GM12878 (cell line): ENCODE results near the gene ADAMTS7. TPM values are rescaled to one million over a fixed set of nuclear protein-coding genes. Genes with fewer than 3 reads are reported as not detected.

ENCODE experiments used
- ATAC-seq: fragments of 200-7000 bp; cut with Tn5 transposase; 3 replicates; pipeline ENCODE4 v1.9.1; 2020; ENCODE audit warnings: mild to moderate bottlenecking, moderate library complexity
- BruUV-seq: library from RNA; stranded (reverse); fragments of 400-500 nt; replicated peaks from 2 replicates; lab custom pipeline; 2021; lab: Mats Ljungman, UMichigan
- CTCF ChIA-PET: fragments of 300-600 bp; sonication (Branson Sonifier 250); formaldehyde crosslinking; extraction: SDS; loops from one replicate; lab custom pipeline; 2021; ENCODE audit warnings: inconsistent platforms; lab: Yijun Ruan, JAX
- POLR2A ChIA-PET: fragments of 350-600 bp; formaldehyde crosslinking; extraction: SDS; loops from one replicate; lab custom pipeline; 2021; ENCODE audit warnings: inconsistent platforms; lab: Charles Lee
- RAD21 ChIA-PET: fragments of 300-600 bp; sonication (Branson Sonifier 250); formaldehyde crosslinking; loops from one replicate; lab custom pipeline; 2023; ENCODE audit warnings: antibody characterized with exemption; ENCODE audit not compliant: unreplicated experiment; lab: Charles Lee
- SMC1A ChIA-PET: fragments of 300-600 bp; sonication (Branson Sonifier 250); formaldehyde crosslinking; loops from one replicate; lab custom pipeline; 2023; ENCODE audit not compliant: unreplicated experiment, uncharacterized antibody; lab: Charles Lee
- DNase-seq: peaks from one replicate; pipeline ENCODE4 v3.0.0-alpha.2; 2011; ENCODE audit warnings: low read depth, low spot score
- FAIRE-seq: peaks from 3 replicates; lab custom pipeline; 2011; peaks lifted over from hg19 to GRCh38; lab: Jason Lieb, UNC
- H2AFZ ChIP-seq: 2 replicates; pipeline ENCODE4 v1.6.0; 2011; ENCODE audit warnings: low read depth, low read length, control low read depth; ENCODE audit not compliant: control insufficient read depth
- H3K27ac ChIP-seq: 2 replicates; pipeline ENCODE4 v1.5.1; 2011; ENCODE audit warnings: control low read depth; ENCODE audit not compliant: control insufficient read depth, insufficient read depth
- H3K27me3 ChIP-seq, 2 experiments: replicated peaks in 1 of 2; 2 replicates each; pipeline versions ENCODE4 v1.6.0 to v1.6.1; 2011; ENCODE audit warnings: low read length in 1 of 2; ENCODE audit not compliant: control insufficient read depth in 2 of 2, insufficient read depth in 2 of 2
- H3K36me3 ChIP-seq, 2 experiments: 2 replicates each; pipeline ENCODE4 v1.5.1; 2011; ENCODE audit warnings: low read length in 1 of 2; ENCODE audit not compliant: control insufficient read depth in 2 of 2, insufficient read depth in 2 of 2
- H3K4me1 ChIP-seq: 2 replicates; pipeline ENCODE4 v1.6.1; 2011; ENCODE audit warnings: mild to moderate bottlenecking, low read length, moderate library complexity, mixed read lengths; ENCODE audit not compliant: control insufficient read depth, insufficient read depth
- H3K4me2 ChIP-seq: 2 replicates; pipeline ENCODE4 v1.6.0; 2011; ENCODE audit warnings: control low read depth; ENCODE audit not compliant: control insufficient read depth, insufficient read depth
- H3K4me3 ChIP-seq: fragments of 200-600 bp; sonication (generic); 2 replicates; pipeline ENCODE4 v1.5.1; 2016
- H3K79me2 ChIP-seq: 2 replicates; pipeline ENCODE4 v1.6.0; 2011; ENCODE audit warnings: low read length; ENCODE audit not compliant: control insufficient read depth, insufficient read depth
- H3K9ac ChIP-seq: 2 replicates; pipeline ENCODE4 v1.8.0; 2011; ENCODE audit warnings: low read length, control low read depth, mixed read lengths; ENCODE audit not compliant: control insufficient read depth, insufficient read depth
- H3K9me3 ChIP-seq: replicated peaks from 3 replicates; pipeline ENCODE4 v1.5.1; 2011; ENCODE audit warnings: mild to moderate bottlenecking, low read length; ENCODE audit not compliant: control insufficient read depth, insufficient read depth
- H4K20me1 ChIP-seq: 2 replicates; pipeline ENCODE4 v1.6.0; 2011; ENCODE audit not compliant: control insufficient read depth, insufficient read depth
- ASH2L ChIP-seq: fragments of 300-600, 200-600 bp; sonication (generic); IDR thresholded peaks from 2 replicates; pipeline ENCODE4 v1.6.1; 2017; ENCODE audit warnings: low read depth, mild to moderate bottlenecking, borderline replicate concordance
- BMI1 ChIP-seq: fragments of 450-650 bp; IDR thresholded peaks from 2 replicates; pipeline ENCODE4 v1.6.1; 2016; ENCODE audit warnings: mild to moderate bottlenecking, moderate library complexity, borderline replicate concordance
- CBX3 ChIP-seq: fragments of 200-600 bp; sonication (generic); IDR thresholded peaks from 2 replicates; pipeline ENCODE4 v1.6.1; 2016; ENCODE audit warnings: low read depth, borderline replicate concordance
- EED ChIP-seq: sonication (generic); IDR thresholded peaks from 2 replicates; pipeline ENCODE4 v1.6.1; 2016; ENCODE audit warnings: antibody characterized with exemption, low read depth
- GABPA ChIP-seq: IDR thresholded peaks from 2 replicates; pipeline ENCODE4 v1.6.1; 2014; ENCODE audit warnings: antibody characterized with exemption, low read depth, mild to moderate bottlenecking, inconsistent platforms
- HSF1 ChIP-seq: fragments of 150-350 bp; IDR thresholded peaks from 2 replicates; pipeline ENCODE4 v1.6.1; 2014; ENCODE audit warnings: mild to moderate bottlenecking, low read depth, low read length
- KAT2A ChIP-seq: conservative IDR thresholded peaks from 2 replicates; pipeline ENCODE4 v1.6.1; 2011; ENCODE audit warnings: low read depth, low read length; ENCODE audit not compliant: control insufficient read depth
- MXI1 ChIP-seq: fragments of 150-350 bp; IDR thresholded peaks from 2 replicates; pipeline ENCODE4 v1.6.1; 2011; ENCODE audit warnings: low read depth, mild to moderate bottlenecking, inconsistent platforms, low read length, improper control_type of control experiment
- MYC ChIP-seq: IDR thresholded peaks from 2 replicates; pipeline ENCODE4 v1.6.1; 2011; ENCODE audit warnings: mild to moderate bottlenecking, low read length, moderate library complexity, inconsistent platforms; ENCODE audit not compliant: insufficient read depth, insufficient replicate concordance, insufficient read length, severe bottlenecking
- RUNX3 ChIP-seq: IDR thresholded peaks from 2 replicates; pipeline ENCODE4 v1.6.1; 2012; ENCODE audit warnings: low read length, inconsistent platforms
- SRF ChIP-seq, 2 experiments: IDR thresholded peaks; 2 replicates each; pipeline ENCODE4 v1.6.1; 2011; ENCODE audit warnings: low read depth in 2 of 2, low read length in 2 of 2, mild to moderate bottlenecking in 1 of 2, moderate library complexity in 1 of 2
- TAF1 ChIP-seq: IDR thresholded peaks from 2 replicates; pipeline ENCODE4 v1.6.1; 2011; ENCODE audit warnings: mild to moderate bottlenecking, low read depth, low read length, borderline replicate concordance
- TBL1XR1 ChIP-seq: IDR thresholded peaks from 2 replicates; pipeline ENCODE4 v1.6.1; 2012; ENCODE audit warnings: low read depth, low read length, improper control_type of control experiment
- ZBTB40 ChIP-seq: fragments of 450-650 bp; IDR thresholded peaks from 2 replicates; pipeline ENCODE4 v1.6.1; 2016; ENCODE audit warnings: mild to moderate bottlenecking, moderate library complexity, borderline replicate concordance
- ZNF274 ChIP-seq: IDR thresholded peaks from one replicate; pipeline ENCODE4 v1.8.0; 2011; ENCODE audit not compliant: insufficient read length, insufficient read depth
- ZSCAN29 ChIP-seq: fragments of 450-650 bp; IDR thresholded peaks from 2 replicates; pipeline ENCODE4 v1.6.1; 2017; ENCODE audit warnings: mild to moderate bottlenecking, moderate library complexity
- WGBS: methylation state at CpG from one replicate; pipeline ENCODE4 v1.1.6; 2016; ENCODE audit warnings: low lambda C conversion rate; ENCODE audit not compliant: insufficient replicate concordance, insufficient coverage; ENCODE audit errors: missing lambda C conversion rate; 5-methylcytosine and 5-hydroxymethylcytosine counted together
- in situ Hi-C: fragments of 300-500 bp; cut with MboI; formaldehyde crosslinking; loops from 9 replicates; pipeline ENCODE4 v1.14.3; 2018; ENCODE audit warnings: mixed read lengths
- intact Hi-C: fragments of 100-400 bp; cut with micrococcal nuclease; formaldehyde crosslinking; loops from one replicate; pipeline ENCODE4 v1.14.2; 2022; ENCODE audit not compliant: unreplicated experiment
- polyA plus RNA-seq, 11 experiments: library from polyadenylated mRNA; depleted of rRNA in 4 of 11; unstranded in 6 of 11; stranded (reverse) in 5 of 11; fragments of >200 nt; fragmentation: Nextera tagmentation in 4 of 11; fragmentation: Illumina TruSeq in 1 of 11; extraction: Ambion mirVana in 4 of 11; extraction: Trizol in 1 of 11; gene quantifications; 1 replicate in 1 of 11; 2 replicates in 10 of 11; pipeline versions ENCODE4 v1.2.1 to v1.2.3, GENCODE V29; 2011 to 2016; ENCODE audit warnings: inconsistent platforms in 2 of 11, missing spikeins in 2 of 11, low read depth in 1 of 11
- total RNA-seq, 4 experiments: library from RNA; depleted of rRNA in 3 of 4; stranded (reverse); fragments of >200 nt in 3 of 4; fragmentation: Illumina TruSeq in 1 of 4; extraction: Trizol in 1 of 4; gene quantifications; 2 replicates each; pipeline versions ENCODE4 v1.2.1 to v1.2.3, GENCODE V29; 2013 to 2021

The ADAMTS7 gene
- total and polyA plus RNA-seq, 10 of the 15 experiments (the other 5 are each of a cell fraction or from before 2014, with no cell fraction given), result 0.03 to 0.28 (median 0.06) TPM; not detected in 6

DNA sequence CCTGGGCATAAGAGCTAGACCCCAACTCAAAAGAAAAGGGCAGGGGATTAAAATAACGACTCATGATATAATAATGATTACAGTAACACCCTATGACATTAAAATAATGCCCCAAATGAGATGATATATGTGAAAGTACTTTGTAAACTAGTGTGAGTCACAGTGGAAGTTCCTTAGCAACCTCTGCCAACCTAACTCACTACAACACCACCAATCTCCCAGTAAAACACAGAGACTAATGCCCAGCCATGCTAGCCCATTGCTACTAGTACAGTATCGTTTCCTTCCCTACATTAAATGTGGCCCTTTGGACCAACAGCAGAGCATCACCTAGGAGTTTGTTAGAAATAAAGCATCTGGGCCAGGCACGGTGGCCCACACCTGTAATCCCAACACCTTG is 11.2 kb upstream of the ADAMTS7 start:
- Histone ChIP-seq H3K4me2 (no peak overlapping the region), H2AFZ (no peak overlapping the region), H3K79me2 (no peaks in the 10 kb centered on the region), H3K27ac (no peak overlapping the region), H3K9me3 (no peaks in the 10 kb centered on the region), H3K9ac (no peak overlapping the region), H3K36me3 (no peaks in the 10 kb centered on the region), H3K4me3 (no peak overlapping the region), H3K4me1 (no peaks in the 10 kb centered on the region; the same call in 1 of the 2 replicates), H3K27me3 (no peaks in the 10 kb centered on the region; a peak in 1 of 4 replicates), H4K20me1 (no peaks in the 10 kb centered on the region; the same call in 1 of the 2 replicates)
- no peak for TF ChIP-seq GABPA
- no peak for TF ChIP-seq KAT2A
- no peak for TF ChIP-seq SRF (IDR thresholded peaks at IDR 0.05; ENCODE audit: low read depth in 2 of 2, low read length in 2 of 2)
- no peak for TF ChIP-seq ZNF274
- no peak for TF ChIP-seq BMI1
- no peak for TF ChIP-seq TAF1
- no peak for TF ChIP-seq MYC
- no peak for TF ChIP-seq ZBTB40
- no peak for TF ChIP-seq HSF1
- TF ChIP-seq EED, result no peak
- no peak for TF ChIP-seq TBL1XR1
- TF ChIP-seq ASH2L, result no peak
- no peak for TF ChIP-seq MXI1
- TF ChIP-seq RUNX3, result no peak
- no peak for TF ChIP-seq CBX3
- TF ChIP-seq ZSCAN29, result no peak
- intact Hi-C loops, result no loop called here
- CTCF ChIA-PET, result interaction anchor here (1.1 to 1.5 kb wide), 3 partner anchors 10 to 362 kb away, joined by 3 to 6 read pairs (median 5); no protein-coding TSS in a partner anchor
- in situ Hi-C loops, result no loop called here
- DNase-seq (no peak), ATAC-seq (no peak), FAIRE-seq (no peak)
- POLR2A ChIA-PET, result no interaction called here
- RAD21 ChIA-PET, result no interaction called here
- 32% methylated on average over 3 of the region's 3 CpGs for WGBS
- no TSS peak for BruUV-seq
- SMC1A ChIA-PET, result no interaction called here
